Measurements from ENCODE around the gene NXPH1. TPM values are rescaled to one million over a fixed set of nuclear protein-coding genes. Genes with fewer than 3 reads are reported as not detected.

The NXPH1 gene
- total RNA-seq, 1 experiment from 2014 or later: 1.2 TPM

GRCh38 chr7:8511855-8512254, 78.4 kb downstream of the NXPH1 start:
- Mint-ChIP-seq H3K9me3 (ENCODE audit: unreplicated experiment) (no peaks in the 10 kb centered on the region), H3K36me3 (ENCODE audit: insufficient read depth, unreplicated experiment) (no peaks in the 10 kb centered on the region), H3K27me3 (ENCODE audit: insufficient read depth, unreplicated experiment) (no peaks in the 10 kb centered on the region), H3K27ac (ENCODE audit: unreplicated experiment) (no peak overlapping the region), H3K4me1 (ENCODE audit: low read depth, unreplicated experiment) (no peaks in the 10 kb centered on the region), H3K4me3 (ENCODE audit: unreplicated experiment) (no peak overlapping the region)
- no peak for TF ChIP-seq CTCF (IDR thresholded peaks at IDR 0.05; ENCODE audit: insufficient read depth in 1 of 2, low read depth in 1 of 2, low read length in 1 of 2, severe bottlenecking in 1 of 2, unreplicated experiment in 1 of 2)
- intact Hi-C loops (cut with micrococcal nuclease; ENCODE audit: unreplicated experiment): no loop called here
- no peaks in the 10 kb centered on the region for H3K27me3 ChIP-seq (replicated peaks; ENCODE audit: control insufficient read depth, insufficient read depth, low read length)
- H3K36me3 ChIP-seq (ENCODE audit: control insufficient read depth, insufficient read depth, low read length): no peaks in the 10 kb centered on the region
- H3K9me3 ChIP-seq: no peaks in the 10 kb centered on the region
- ChIA-PET POLR2A (no interaction called here), CTCF (no interaction called here)
- no TSS peak for BruUV-seq (replicated peaks)
- DNase-seq: no peak
- H3K4me3 ChIP-seq (ENCODE audit: low read depth, low read length): no peak overlapping the region
- no peaks in the 10 kb centered on the region for H3K4me1 ChIP-seq

- Mint-ChIP-seq H3K9me3 (ENCODE audit: unreplicated experiment) (no peaks in the 10 kb centered on the region), H3K36me3 (ENCODE audit: insufficient read depth, unreplicated experiment) (no peaks in the 10 kb centered on the region), H3K4me1 (ENCODE audit: low read depth, unreplicated experiment) (no peaks in the 10 kb centered on the region), H3K27ac (ENCODE audit: unreplicated experiment) (no peak overlapping the region), H3K27me3 (ENCODE audit: insufficient read depth, unreplicated experiment) (no peaks in the 10 kb centered on the region), H3K4me3 (ENCODE audit: unreplicated experiment) (no peak overlapping the region)
- H3K9me3 ChIP-seq: no peaks in the 10 kb centered on the region
- no peak for TF ChIP-seq CTCF (IDR thresholded peaks at IDR 0.05; ENCODE audit: insufficient read depth in 1 of 2, low read depth in 1 of 2, low read length in 1 of 2, severe bottlenecking in 1 of 2, unreplicated experiment in 1 of 2)
- no peaks in the 10 kb centered on the region for H3K4me1 ChIP-seq
- BruUV-seq (replicated peaks): no TSS peak
- no peak for DNase-seq
- intact Hi-C loops (cut with micrococcal nuclease; ENCODE audit: unreplicated experiment): no loop called here
- POLR2A ChIA-PET: no interaction called here
- CTCF ChIA-PET: no interaction called here
- no peaks in the 10 kb centered on the region for H3K27me3 ChIP-seq (replicated peaks; ENCODE audit: control insufficient read depth, insufficient read depth, low read length)
- H3K36me3 ChIP-seq (ENCODE audit: control insufficient read depth, insufficient read depth, low read length): no peaks in the 10 kb centered on the region
- H3K4me3 ChIP-seq (ENCODE audit: low read depth, low read length): no peak overlapping the region
Observed at GRCh38 chr7:8514781-8515519, 81.5 kb downstream of the NXPH1 start.

GRCh38 chr7:8515640-8516185, 82.3 kb downstream of the NXPH1 start:
- Mint-ChIP-seq H3K4me1 (ENCODE audit: low read depth, unreplicated experiment) (no peaks in the 10 kb centered on the region), H3K36me3 (ENCODE audit: insufficient read depth, unreplicated experiment) (no peaks in the 10 kb centered on the region), H3K4me3 (ENCODE audit: unreplicated experiment) (no peak overlapping the region), H3K27me3 (ENCODE audit: insufficient read depth, unreplicated experiment) (no peaks in the 10 kb centered on the region), H3K27ac (ENCODE audit: unreplicated experiment) (no peak overlapping the region), H3K9me3 (ENCODE audit: unreplicated experiment) (no peaks in the 10 kb centered on the region)
- no TSS peak for BruUV-seq (replicated peaks)
- Histone ChIP-seq H3K36me3 (ENCODE audit: control insufficient read depth, insufficient read depth, low read length) (no peaks in the 10 kb centered on the region), H3K4me1 (no peaks in the 10 kb centered on the region), H3K9me3 (no peaks in the 10 kb centered on the region), H3K4me3 (ENCODE audit: low read depth, low read length) (no peak overlapping the region), H3K27me3 (replicated peaks; ENCODE audit: control insufficient read depth, insufficient read depth, low read length) (no peaks in the 10 kb centered on the region)
- DNase-seq: no peak
- no peak for TF ChIP-seq CTCF (IDR thresholded peaks at IDR 0.05; ENCODE audit: insufficient read depth in 1 of 2, low read depth in 1 of 2, low read length in 1 of 2, severe bottlenecking in 1 of 2, unreplicated experiment in 1 of 2)
- ChIA-PET CTCF (no interaction called here), POLR2A (no interaction called here)
- intact Hi-C loops (cut with micrococcal nuclease; ENCODE audit: unreplicated experiment): no loop called here

Data from Caco-2 (cell line).